ENCODE results near the gene MN1. TPM values are rescaled to one million over a fixed set of nuclear protein-coding genes. Genes with fewer than 3 reads are reported as not detected.

Gene MN1
- total and polyA plus RNA-seq, 2 of the 4 experiments (the other 2 are of a cell fraction), result 0.36 to 1.3 TPM

DNA sequence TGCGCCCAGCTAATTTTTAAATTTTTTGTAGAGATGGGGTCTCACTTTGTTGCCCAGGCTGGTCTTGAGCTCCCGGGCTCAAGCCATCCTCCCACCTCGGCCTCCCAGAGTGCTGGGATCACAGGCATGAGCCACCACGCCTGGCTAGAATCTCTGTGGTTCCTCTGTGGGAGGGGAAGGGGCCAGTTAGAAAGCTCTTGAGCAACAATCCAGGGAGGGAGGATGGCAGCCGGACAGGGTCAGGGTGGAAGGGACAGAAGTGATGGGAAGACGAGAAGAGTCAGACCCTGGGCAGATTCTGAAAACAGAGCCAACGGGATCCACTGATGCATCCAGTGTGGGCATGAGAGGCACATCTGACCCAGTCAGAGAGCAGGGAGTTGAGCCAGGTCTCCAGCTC lies 38.9 kb upstream of the MN1 start:
- Histone ChIP-seq H4K20me1 (ENCODE audit: insufficient read depth, low read length) (no peaks in the 10 kb centered on the region), H3K4me1 (ENCODE audit: control insufficient read depth, insufficient read depth, low read length) (peaks cover 11% of the 10 kb centered on the region), H3K9ac (ENCODE audit: low read depth, low read length) (no peak overlapping the region), H3K27me3 (ENCODE audit: control insufficient read depth, insufficient read depth, low read length) (no peaks in the 10 kb centered on the region), H3K4me2 (ENCODE audit: low read depth, low read length) (no peak overlapping the region), H2BK5ac (ENCODE audit: low read depth, low read length, poor library complexity, severe bottlenecking) (no peak overlapping the region), H4K5ac (ENCODE audit: low read depth, low read length) (no peak overlapping the region), H3K4ac (ENCODE audit: low read depth, low read length) (no peak overlapping the region), H2BK15ac (ENCODE audit: low read depth, low read length) (no peak overlapping the region), H2AK5ac (ENCODE audit: low read depth, low read length) (no peak overlapping the region), H2BK120ac (ENCODE audit: low read depth, low read length) (no peak overlapping the region), H3K36me3 (ENCODE audit: control insufficient read depth, insufficient read depth, low read length) (peaks cover 5% of the 10 kb centered on the region), H2AFZ (replicated peaks; ENCODE audit: low read length, poor library complexity) (no peak overlapping the region), H3K23ac (ENCODE audit: low read depth, low read length) (no peak overlapping the region), H3K79me1 (ENCODE audit: low read depth in 1 of 2, low read length in 2 of 2) (peaks cover 0 to 4% of the 10 kb centered on the region in 2 experiments; a peak in 1 of 4 replicates), H2BK20ac (ENCODE audit: low read depth, low read length) (no peak overlapping the region), H2AK9ac (replicated peaks; ENCODE audit: low read depth, low read length, poor library complexity) (no peak overlapping the region), H3K4me3 (ENCODE audit: insufficient read depth, low read depth, low read length) (no peak overlapping the region), H3K9me3 (ENCODE audit: control insufficient read depth, insufficient read depth, low read length) (peaks cover 3% of the 10 kb centered on the region; the same call in 1 of the 2 replicates), H3K56ac (ENCODE audit: extremely low read depth, insufficient read depth, low read length) (no peak overlapping the region), H3K27ac (ENCODE audit: insufficient read depth, low read length) (no peak overlapping the region), H3K18ac (ENCODE audit: low read depth, low read length) (no peak overlapping the region), H4K91ac (ENCODE audit: insufficient read depth, low read depth, low read length) (no peak overlapping the region), H4K8ac (ENCODE audit: low read depth in 2 of 2, low read length in 2 of 2) (no peak overlapping the region), H3K14ac (replicated peaks; ENCODE audit: low read depth, low read length) (no peak overlapping the region), H3K9me1 (ENCODE audit: insufficient read depth, low read length) (peaks cover 11% of the 10 kb centered on the region)
- TF ChIP-seq CEBPB (IDR thresholded peaks at IDR 0.05; ENCODE audit: low read depth, low read length), result no peak
- TF ChIP-seq, protein P1, sequence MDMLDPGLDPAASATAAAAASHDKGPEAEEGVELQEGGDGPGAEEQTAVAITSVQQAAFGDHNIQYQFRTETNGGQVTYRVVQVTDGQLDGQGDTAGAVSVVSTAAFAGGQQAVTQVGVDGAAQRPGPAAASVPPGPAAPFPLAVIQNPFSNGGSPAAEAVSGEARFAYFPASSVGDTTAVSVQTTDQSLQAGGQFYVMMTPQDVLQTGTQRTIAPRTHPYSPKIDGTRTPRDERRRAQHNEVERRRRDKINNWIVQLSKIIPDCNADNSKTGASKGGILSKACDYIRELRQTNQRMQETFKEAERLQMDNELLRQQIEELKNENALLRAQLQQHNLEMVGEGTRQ (IDR thresholded peaks at IDR 0.05; ENCODE audit: low read depth, low read length), result no peak
- no peak for TF ChIP-seq CHD1 (IDR thresholded peaks at IDR 0.05; ENCODE audit: low read depth, low read length)
- TF ChIP-seq RAD21 (IDR thresholded peaks at IDR 0.05; ENCODE audit: low read length), result no peak
- no peak for TF ChIP-seq RCOR1 (IDR thresholded peaks at IDR 0.05; ENCODE audit: insufficient replicate concordance, low read length)
- TF ChIP-seq NFE2L2 (IDR thresholded peaks at IDR 0.05; ENCODE audit: low read depth, low read length), result no peak
- no peak for TF ChIP-seq MAZ (IDR thresholded peaks at IDR 0.05; ENCODE audit: borderline replicate concordance, low read depth, low read length)
- no peak for TF ChIP-seq MAFK (IDR thresholded peaks at IDR 0.05; ENCODE audit: low read depth, low read length)
- no peak for TF ChIP-seq FOS (IDR thresholded peaks at IDR 0.05; ENCODE audit: low read depth, low read length)
- TF ChIP-seq SMC3 (IDR thresholded peaks at IDR 0.05; ENCODE audit: low read depth, low read length), result no peak
- no peak for TF ChIP-seq POLR2A (IDR thresholded peaks at IDR 0.05; ENCODE audit: low read depth, low read length)
- TF ChIP-seq, protein P2, sequence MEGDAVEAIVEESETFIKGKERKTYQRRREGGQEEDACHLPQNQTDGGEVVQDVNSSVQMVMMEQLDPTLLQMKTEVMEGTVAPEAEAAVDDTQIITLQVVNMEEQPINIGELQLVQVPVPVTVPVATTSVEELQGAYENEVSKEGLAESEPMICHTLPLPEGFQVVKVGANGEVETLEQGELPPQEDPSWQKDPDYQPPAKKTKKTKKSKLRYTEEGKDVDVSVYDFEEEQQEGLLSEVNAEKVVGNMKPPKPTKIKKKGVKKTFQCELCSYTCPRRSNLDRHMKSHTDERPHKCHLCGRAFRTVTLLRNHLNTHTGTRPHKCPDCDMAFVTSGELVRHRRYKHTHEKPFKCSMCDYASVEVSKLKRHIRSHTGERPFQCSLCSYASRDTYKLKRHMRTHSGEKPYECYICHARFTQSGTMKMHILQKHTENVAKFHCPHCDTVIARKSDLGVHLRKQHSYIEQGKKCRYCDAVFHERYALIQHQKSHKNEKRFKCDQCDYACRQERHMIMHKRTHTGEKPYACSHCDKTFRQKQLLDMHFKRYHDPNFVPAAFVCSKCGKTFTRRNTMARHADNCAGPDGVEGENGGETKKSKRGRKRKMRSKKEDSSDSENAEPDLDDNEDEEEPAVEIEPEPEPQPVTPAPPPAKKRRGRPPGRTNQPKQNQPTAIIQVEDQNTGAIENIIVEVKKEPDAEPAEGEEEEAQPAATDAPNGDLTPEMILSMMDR (conservative IDR thresholded peaks at IDR 0.05; ENCODE audit: low read depth, low read length), result no peak
- TF ChIP-seq, protein P3, sequence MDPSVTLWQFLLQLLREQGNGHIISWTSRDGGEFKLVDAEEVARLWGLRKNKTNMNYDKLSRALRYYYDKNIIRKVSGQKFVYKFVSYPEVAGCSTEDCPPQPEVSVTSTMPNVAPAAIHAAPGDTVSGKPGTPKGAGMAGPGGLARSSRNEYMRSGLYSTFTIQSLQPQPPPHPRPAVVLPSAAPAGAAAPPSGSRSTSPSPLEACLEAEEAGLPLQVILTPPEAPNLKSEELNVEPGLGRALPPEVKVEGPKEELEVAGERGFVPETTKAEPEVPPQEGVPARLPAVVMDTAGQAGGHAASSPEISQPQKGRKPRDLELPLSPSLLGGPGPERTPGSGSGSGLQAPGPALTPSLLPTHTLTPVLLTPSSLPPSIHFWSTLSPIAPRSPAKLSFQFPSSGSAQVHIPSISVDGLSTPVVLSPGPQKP (IDR thresholded peaks at IDR 0.05; ENCODE audit: borderline replicate concordance, low read depth, low read length), result no peak
- TF ChIP-seq RFX5 (IDR thresholded peaks at IDR 0.05; ENCODE audit: low read depth, low read length), result no peak
- TF ChIP-seq MXI1 (IDR thresholded peaks at IDR 0.05; ENCODE audit: borderline replicate concordance, low read depth, low read length), result no peak
- dilution Hi-C loops (cut with HindIII; ENCODE audit: low sequenced_read_pairs, unreplicated experiment), result no loop called here
- in situ Hi-C loops (cut with MboI; ENCODE audit: low sequenced_read_pairs), result no loop called here
- intact Hi-C loops (cut with micrococcal nuclease), result no loop called here
- ATAC-seq (ENCODE audit: low read depth) (no peak), DNase-seq (no peak)
- ChIA-PET POLR2A (ENCODE audit: unreplicated experiment) (interaction anchor here (0.7 kb wide), 1 partner anchor 11 kb away, joined by 3 read pairs; no protein-coding TSS in a partner anchor), CTCF (no interaction called here)
- BruUV-seq (replicated peaks), result no TSS peak
- WGBS, 2 experiments (ENCODE audit: extremely low coverage in 2 of 2, insufficient read length in 1 of 2), result 95% methylated on average over 4 of the region's 7 CpGs; no CpG with 5 or more reads in 1 of the 2 experiments
